HG03378 (cell line): ENCODE data around the gene SH3RF3.

Source experiments
- ATAC-seq: cut with Tn5 transposase; IDR thresholded peaks from one replicate; pipeline ENCODE4 v1.9.1; 2021; ENCODE audit warnings: mild to moderate bottlenecking, moderate library complexity; ENCODE audit not compliant: unreplicated experiment

The SH3RF3 gene

GRCh38 chr2:109511168-109511567 is 382.2 kb downstream of the SH3RF3 start:
- no peak for ATAC-seq

GRCh38 chr2:109512076-109512475 is 383.1 kb downstream of the SH3RF3 start:
- no peak for ATAC-seq

- no peak for ATAC-seq
Observed at GRCh38 chr2:109513230-109513629, 384.2 kb downstream of the SH3RF3 start.

DNA sequence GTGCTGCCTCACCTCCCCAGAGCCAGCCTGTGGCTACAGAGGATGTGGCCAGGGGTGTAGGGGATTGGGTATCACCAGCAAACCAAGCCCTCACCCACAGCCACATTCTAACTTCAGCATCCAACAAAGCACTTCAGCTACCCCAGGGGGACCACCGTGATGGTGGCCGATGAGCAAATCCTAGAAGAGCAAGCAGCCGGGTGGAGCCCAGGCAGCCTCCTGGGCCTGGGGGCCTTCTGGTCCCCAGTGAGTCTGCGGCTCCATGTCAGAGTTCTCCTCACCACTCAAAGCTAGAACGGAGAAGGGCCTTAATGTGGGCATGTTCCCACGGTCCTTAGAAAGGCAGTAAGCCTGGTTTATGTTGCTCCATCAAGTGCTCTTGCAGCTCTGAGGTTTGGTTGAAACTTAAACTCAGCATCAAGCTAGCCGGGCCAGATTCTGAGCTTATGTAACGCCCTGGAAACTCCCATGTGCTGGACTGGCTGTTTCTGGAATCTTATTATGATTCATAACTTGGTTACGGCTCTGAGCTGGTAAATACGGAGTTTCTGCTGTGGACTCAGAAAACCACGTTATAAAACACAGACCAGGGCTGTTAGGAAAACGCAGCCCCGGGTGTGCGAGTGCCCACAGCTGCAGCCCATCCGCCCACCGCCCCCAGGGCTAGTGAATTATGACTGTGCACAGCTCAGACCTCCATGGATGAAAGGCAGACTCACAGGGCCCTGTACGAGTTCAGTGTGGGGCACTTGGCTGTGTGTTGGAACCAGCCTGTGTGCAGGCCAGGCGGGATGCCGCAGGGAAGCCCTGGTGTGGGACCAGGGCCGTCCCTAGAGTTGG is 385.0 kb downstream of the SH3RF3 start:
- ATAC-seq = peak; percentile 81

DNA sequence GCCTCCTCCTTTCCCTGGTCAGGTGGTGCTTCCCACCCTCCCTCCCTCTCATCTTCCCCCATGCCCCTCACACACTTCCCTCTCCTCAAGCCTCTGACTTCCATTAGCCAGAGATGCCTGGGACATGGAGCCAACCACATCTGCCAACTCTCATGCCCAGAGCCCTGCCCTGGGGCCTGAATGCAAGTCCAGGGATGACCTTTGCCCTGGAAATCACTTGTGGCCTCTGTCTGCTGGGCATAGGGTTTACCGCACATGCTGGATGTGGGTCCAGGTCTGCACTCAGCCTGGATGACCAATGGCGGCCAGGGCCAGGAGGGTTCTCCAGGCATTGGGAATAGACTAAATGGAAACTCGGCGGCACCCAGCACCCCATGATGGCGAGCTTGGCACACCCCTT is 385.9 kb downstream of the SH3RF3 start:
- no peak for ATAC-seq

DNA sequence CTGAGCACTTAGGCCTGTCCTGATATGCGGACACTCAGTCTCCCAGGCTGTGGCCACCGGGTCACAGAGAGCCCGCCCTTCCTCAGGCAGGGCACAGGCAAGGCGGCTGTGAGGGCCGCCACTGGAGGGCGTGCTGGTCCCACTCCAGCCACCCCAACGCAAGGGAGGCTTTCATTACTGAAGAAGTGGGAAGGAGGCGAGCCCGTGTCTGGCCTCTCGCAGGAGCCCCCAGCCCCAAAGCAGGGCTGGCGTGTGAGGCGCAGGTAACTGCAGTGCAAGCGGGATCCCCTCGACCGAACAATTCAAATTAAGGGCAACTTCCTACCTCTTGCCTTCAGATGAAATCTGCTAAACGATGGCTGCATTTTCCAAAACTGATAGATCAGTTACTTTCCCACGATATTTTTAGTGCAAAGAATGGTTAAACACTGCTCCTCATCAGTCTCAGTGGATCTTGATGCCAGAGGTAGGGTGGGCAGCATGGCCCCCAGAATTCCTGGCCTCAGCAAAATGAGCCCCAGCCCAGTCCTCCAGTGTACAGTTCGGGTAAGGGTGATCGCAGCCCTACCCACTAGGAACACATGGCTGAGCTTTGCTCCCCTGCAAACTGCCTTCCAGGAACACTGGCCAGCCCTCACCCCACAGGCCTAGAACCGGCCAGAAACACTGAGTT is 387.6 kb downstream of the SH3RF3 start:
- no peak for ATAC-seq

GRCh38 chr2:109517118-109517889 is 388.3 kb downstream of the SH3RF3 start:
- ATAC-seq = no peak

- no peak for ATAC-seq
Observed at GRCh38 chr2:109519513-109519912, 390.5 kb downstream of the SH3RF3 start.

- ATAC-seq = no peak
Observed at GRCh38 chr2:109521233-109522062, 392.4 kb downstream of the SH3RF3 start.

DNA sequence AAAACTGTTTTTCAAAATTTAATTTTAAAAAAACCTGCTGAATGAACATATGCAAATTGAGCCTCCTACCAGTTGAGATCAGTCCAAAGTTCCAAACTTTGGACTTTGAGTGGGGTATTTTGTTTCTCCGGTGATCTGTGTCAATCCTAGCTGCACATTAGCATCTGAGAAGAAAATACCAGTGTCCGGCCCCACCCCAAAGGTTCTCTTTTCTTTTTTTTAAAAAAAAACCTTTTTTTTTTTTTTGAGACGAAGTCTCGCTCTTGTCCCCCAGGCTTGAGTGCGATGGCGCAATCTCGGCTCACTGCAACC is 393.0 kb downstream of the SH3RF3 start:
- no peak for ATAC-seq

DNA sequence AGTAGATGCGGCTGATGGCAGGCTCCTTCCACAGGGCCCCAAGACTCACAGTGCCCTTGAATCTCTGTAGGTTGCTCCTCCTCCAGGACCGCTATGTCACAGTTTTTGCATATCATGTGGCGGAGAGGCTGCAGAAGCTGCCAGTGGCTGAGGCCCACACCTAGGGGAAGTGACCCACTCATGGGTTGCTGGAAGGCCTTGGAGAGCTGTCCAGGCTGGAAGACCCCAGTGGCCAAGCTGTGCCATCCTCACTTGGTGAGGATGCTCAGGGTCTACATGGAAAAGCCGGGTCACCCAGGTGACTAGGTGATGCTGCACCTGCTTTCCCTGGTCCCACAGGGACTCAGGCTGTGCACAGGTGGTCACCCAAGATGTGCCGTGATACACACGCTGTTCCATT is 394.1 kb downstream of the SH3RF3 start:
- no peak for ATAC-seq

DNA sequence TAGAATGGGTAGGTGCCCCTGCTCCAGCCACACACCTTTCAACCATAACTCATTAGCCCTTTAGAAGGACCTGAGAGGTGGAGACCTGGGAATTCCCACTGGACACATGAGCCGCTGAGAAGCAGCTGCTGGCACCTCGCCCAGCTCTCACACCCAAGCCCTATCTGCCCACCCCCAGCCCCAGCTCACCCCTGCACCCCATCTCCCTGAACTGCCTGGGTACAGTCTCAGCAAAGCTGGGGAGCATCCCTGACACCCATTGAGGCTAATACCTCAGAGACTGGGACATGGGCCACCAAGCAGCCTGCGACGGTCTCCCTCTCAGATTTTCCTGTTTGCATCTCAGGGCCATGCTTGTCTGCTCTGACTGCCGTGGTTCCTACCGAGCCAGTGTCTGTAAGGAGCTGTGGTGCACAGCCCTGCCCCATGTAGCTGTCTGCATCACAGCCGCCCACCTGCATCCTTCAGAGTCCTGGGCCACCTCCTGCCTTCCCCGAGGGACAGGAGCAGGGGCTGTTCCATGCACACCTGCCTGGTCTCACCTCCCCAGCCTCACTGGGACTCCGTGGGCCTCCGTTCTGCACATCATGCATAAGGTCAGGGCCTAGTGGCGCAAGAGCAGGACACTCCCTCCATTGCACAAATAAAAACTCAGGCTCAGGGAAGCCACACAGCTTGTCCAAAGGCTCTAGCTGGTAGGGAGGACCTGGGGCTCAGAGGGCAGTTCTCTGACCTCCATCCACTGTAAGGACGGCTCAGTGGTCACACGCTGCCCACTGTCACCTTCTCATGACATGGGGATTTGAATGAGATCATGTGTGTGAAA is 394.7 kb downstream of the SH3RF3 start:
- no peak for ATAC-seq

DNA sequence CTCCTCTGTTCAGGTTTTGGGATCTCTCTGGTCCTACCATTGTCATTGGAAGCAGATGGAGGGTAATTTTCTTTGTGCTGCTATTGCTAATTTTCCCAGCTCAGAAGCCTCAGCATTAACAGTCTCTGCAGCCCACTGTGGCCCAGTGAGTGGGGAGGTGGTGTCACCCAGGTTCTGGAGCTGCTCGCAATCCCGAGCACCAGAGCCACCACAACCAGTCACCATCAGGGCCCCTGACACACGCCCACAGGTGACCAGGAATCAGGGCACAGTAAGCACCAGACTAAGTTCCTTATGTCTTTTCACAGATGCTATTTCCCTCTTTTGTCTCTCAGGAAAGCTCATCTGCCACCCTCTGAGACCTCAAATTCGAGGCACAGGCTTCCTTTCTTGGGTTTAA is 396.8 kb downstream of the SH3RF3 start:
- ATAC-seq = no peak

GRCh38 chr2:109526442-109526970 is 397.5 kb downstream of the SH3RF3 start:
- ATAC-seq = no peak

DNA sequence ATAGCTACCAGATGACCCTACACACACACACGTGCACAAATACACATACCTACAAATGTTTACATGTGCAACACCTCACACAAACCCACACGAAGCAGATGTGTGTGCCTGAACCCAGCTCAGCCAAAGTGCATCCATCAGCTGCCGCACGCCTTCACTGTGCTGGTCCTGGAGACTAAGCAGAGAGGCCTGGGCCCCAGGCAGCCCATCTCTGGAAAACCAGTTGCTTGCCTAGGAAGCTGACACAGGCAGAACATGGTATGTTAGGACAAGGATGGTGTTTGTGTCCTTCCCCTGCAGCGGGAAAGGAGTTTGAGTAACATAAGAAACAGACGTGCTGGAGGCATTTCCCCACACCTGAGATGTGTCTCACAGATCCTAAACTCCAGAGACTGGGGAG is 398.1 kb downstream of the SH3RF3 start:
- no peak for ATAC-seq

GRCh38 chr2:109527846-109528705 is 399.1 kb downstream of the SH3RF3 start:
- ATAC-seq = no peak

GRCh38 chr2:109528811-109529501 is 400.0 kb downstream of the SH3RF3 start:
- ATAC-seq = no peak
